ENCODE results near the gene HASPIN. TPM values are rescaled to one million over a fixed set of nuclear protein-coding genes. Genes with fewer than 3 reads are reported as not detected.
"Not testable (repeated sequence)": the region's sequence is repeated elsewhere in the genome, so short reads cannot be mapped to it uniquely, and the experiment has no call there.

HASPIN gene
- total RNA-seq, 1 donor from 2014 or later = 6.7 TPM

GRCh38 chr17:3698139-3698538, 25.6 kb upstream of the HASPIN start:
- Mint-ChIP-seq H3K27ac (peak overlapping the region; percentile 65), H3K4me1 (peaks cover 77% of the 10 kb centered on the region), H3K4me3 (no peak overlapping the region), H3K27me3 (no peaks in the 10 kb centered on the region), H3K36me3 (ENCODE audit: low read depth) (peaks cover 24% of the 10 kb centered on the region), H3K9me3 (peaks cover 2% of the 10 kb centered on the region)
- TF ChIP-seq CTCF (IDR thresholded peaks at IDR 0.05) = no peak
- ATAC-seq (ENCODE audit: low read depth) (no peak), DNase-seq (no peak)
- ChIA-PET POLR2A (interaction anchor here (3.9 to 6.5 kb wide), 3 partner anchors 11 to 28 kb away, joined by 44 to 315 read pairs (median 112); partner anchors contain the start of gene HASPIN), CTCF (no interaction called here)
- intact Hi-C loops (cut with micrococcal nuclease) = loop anchor here (5.0 kb wide), 1 partner anchor 214 kb away; no protein-coding TSS in a partner anchor

GRCh38 chr17:3699951-3700350, 23.8 kb upstream of the HASPIN start:
- DNase-seq (no peak), ATAC-seq (ENCODE audit: low read depth) (no peak)
- Mint-ChIP-seq H3K4me3 (no peak overlapping the region), H3K36me3 (ENCODE audit: low read depth) (peaks cover 13% of the 10 kb centered on the region), H3K4me1 (peaks cover 71% of the 10 kb centered on the region), H3K27ac (no peak overlapping the region), H3K27me3 (no peaks in the 10 kb centered on the region), H3K9me3 (peaks cover 2% of the 10 kb centered on the region)
- TF ChIP-seq CTCF (IDR thresholded peaks at IDR 0.05) = no peak
- intact Hi-C loops (cut with micrococcal nuclease) = loop anchor here (5.0 kb wide), 1 partner anchor 212 kb away; no protein-coding TSS in a partner anchor
- ChIA-PET CTCF (no interaction called here), POLR2A (interaction anchor here (0.6 to 2.7 kb wide), 3 partner anchors 11 to 144 kb away, joined by 5 to 19 read pairs (median 12); no protein-coding TSS in a partner anchor)

- H3K27ac Mint-ChIP-seq = peak overlapping the region; percentile 4
- H3K27me3 Mint-ChIP-seq; H3K36me3 Mint-ChIP-seq (ENCODE audit: low read depth); ATAC-seq (ENCODE audit: low read depth); H3K4me3 Mint-ChIP-seq; H3K9me3 Mint-ChIP-seq; intact Hi-C loops (cut with micrococcal nuclease); DNase-seq: not testable (repeated sequence)
- peaks cover 73% of the 10 kb centered on the region for H3K4me1 Mint-ChIP-seq
- CTCF ChIA-PET = interaction anchor here (1.2 to 2.1 kb wide), 3 partner anchors 10 to 35 kb away, joined by 3 to 6 read pairs (median 4); no protein-coding TSS in a partner anchor
- POLR2A ChIA-PET = interaction anchor here (0.6 to 2.7 kb wide), 3 partner anchors 9 to 700 kb away, joined by 7 to 19 read pairs (median 10); no protein-coding TSS in a partner anchor
Observed at GRCh38 chr17:3702041-3702539, 21.6 kb upstream of the HASPIN start.

- TF ChIP-seq CTCF (IDR thresholded peaks at IDR 0.05) = no peak
- H3K4me3 Mint-ChIP-seq = no peak overlapping the region
- CTCF ChIA-PET = no interaction called here
- H3K27me3 Mint-ChIP-seq = no peaks in the 10 kb centered on the region
- peaks cover 5% of the 10 kb centered on the region for H3K36me3 Mint-ChIP-seq (ENCODE audit: low read depth)
- DNase-seq (no peak), ATAC-seq (ENCODE audit: low read depth) (no peak)
- peaks cover 73% of the 10 kb centered on the region for H3K4me1 Mint-ChIP-seq
- POLR2A ChIA-PET = interaction anchor here (9.5 kb wide), 1 partner anchor 9 kb away, joined by 315 read pairs; the partner anchor contains the start of gene P2RX5
- peaks cover 2% of the 10 kb centered on the region for H3K9me3 Mint-ChIP-seq
- intact Hi-C loops (cut with micrococcal nuclease) = no loop called here
- peak overlapping the region; percentile 16 for H3K27ac Mint-ChIP-seq
Observed at GRCh38 chr17:3704931-3705717, 18.6 kb upstream of the HASPIN start.

GRCh38 chr17:3705718-3705984, 18.1 kb upstream of the HASPIN start:
- POLR2A ChIA-PET = interaction anchor here (9.5 kb wide), 1 partner anchor 10 kb away, joined by 315 read pairs; the partner anchor contains the start of gene P2RX5
- H3K27ac Mint-ChIP-seq; ATAC-seq (ENCODE audit: low read depth); H3K9me3 Mint-ChIP-seq; DNase-seq; H3K4me3 Mint-ChIP-seq; intact Hi-C loops (cut with micrococcal nuclease); H3K36me3 Mint-ChIP-seq (ENCODE audit: low read depth); H3K27me3 Mint-ChIP-seq; CTCF ChIA-PET: not testable (repeated sequence)
- peaks cover 73% of the 10 kb centered on the region for H3K4me1 Mint-ChIP-seq

- TF ChIP-seq CTCF (IDR thresholded peaks at IDR 0.05) = no peak
- H3K4me1 Mint-ChIP-seq = peaks cover 76% of the 10 kb centered on the region
- peaks cover 15% of the 10 kb centered on the region for H3K36me3 Mint-ChIP-seq (ENCODE audit: low read depth)
- peak overlapping the region; percentile 36 for H3K27ac Mint-ChIP-seq
- ChIA-PET CTCF (interaction anchor here (0.7 kb wide), 2 partner anchors 9 to 243 kb away, joined by 3 read pairs; no protein-coding TSS in a partner anchor), POLR2A (interaction anchor here (0.7 to 9.5 kb wide), 3 partner anchors 12 to 658 kb away, joined by 3 to 315 read pairs (median 3); partner anchors contain the start of gene P2RX5)
- H3K4me3 Mint-ChIP-seq = peak overlapping the region; percentile 46
- ATAC-seq (ENCODE audit: low read depth) (no peak), DNase-seq (no peak)
- intact Hi-C loops (cut with micrococcal nuclease) = no loop called here
- no peaks in the 10 kb centered on the region for H3K9me3 Mint-ChIP-seq
- no peaks in the 10 kb centered on the region for H3K27me3 Mint-ChIP-seq
Observed at GRCh38 chr17:3708366-3708765, 15.3 kb upstream of the HASPIN start.
